Heart right ventricle (tissue), 16 donors: ENCODE measurements around the gene PTPN12. TPM values are rescaled to one million over a fixed set of nuclear protein-coding genes. Genes with fewer than 3 reads are reported as not detected.

ENCODE experiments used
- ATAC-seq, 8 donors: fragments of 200-7000 bp; cut with Tn5 transposase; one replicate each; pipeline ENCODE4 v1.9.1; 2020; ENCODE audit warnings: mild to moderate bottlenecking in 8 of 8, moderate library complexity in 8 of 8, moderate number of reproducible peaks in 1 of 8
- DNase-seq, 2 donors: peaks; one replicate each; pipeline ENCODE4 v3.0.0-alpha.2; 2020
- H3K27ac ChIP-seq, 10 donors: fragments of 200-600 bp; sonication (generic) in 2 of 10; one replicate each; pipeline versions ENCODE4 v1.5.0 to v1.8.0; 2020 to 2022; ENCODE audit warnings: mild to moderate bottlenecking in 3 of 10
- H3K27me3 ChIP-seq, 7 donors: fragments of 200-600 bp; one replicate each; pipeline ENCODE4 v1.8.0; 2021 to 2022; ENCODE audit warnings: mild to moderate bottlenecking in 2 of 7
- H3K36me3 ChIP-seq, 9 donors: fragments of 200-600 bp; sonication (generic) in 1 of 9; one replicate each; pipeline versions ENCODE4 v1.5.0 to v1.8.0; 2020 to 2022; ENCODE audit warnings: mild to moderate bottlenecking in 2 of 9
- H3K4me1 ChIP-seq, 9 donors: fragments of 200-600 bp; sonication (generic) in 1 of 9; one replicate each; pipeline versions ENCODE4 v1.5.0 to v1.8.0; 2020 to 2022; ENCODE audit warnings: mild to moderate bottlenecking in 4 of 9
- H3K4me3 ChIP-seq, 10 donors: fragments of 200-600 bp; sonication (generic) in 2 of 10; one replicate each; pipeline versions ENCODE4 v1.5.0 to v1.8.0; 2020 to 2022; ENCODE audit warnings: mild to moderate bottlenecking in 7 of 10, moderate library complexity in 2 of 10
- H3K9me3 ChIP-seq, 11 donors: fragments of 200-600 bp in 10 of 11; sonication (generic) in 2 of 11; one replicate each; pipeline versions ENCODE4 v1.5.0 to v1.8.0; 2013 to 2022; ENCODE audit warnings: mild to moderate bottlenecking in 2 of 11, control low read depth in 1 of 11, moderate library complexity in 1 of 11
- CTCF ChIP-seq, 9 donors: fragments of 200-600 bp; sonication (generic) in 2 of 9; IDR thresholded peaks; one replicate each; pipeline versions ENCODE4 v1.5.0 to v1.8.0; 2021 to 2022; ENCODE audit warnings: antibody characterized with exemption in 9 of 9, mild to moderate bottlenecking in 5 of 9, moderate library complexity in 1 of 9
- WGBS, 2 donors: extraction: QIAGEN DNeasy Blood & Tissue Kit; methylation state at CpG; one replicate each; pipeline ENCODE4 v1.1.7; 2013; ENCODE audit warnings: inconsistent platforms in 1 of 2; 5-methylcytosine and 5-hydroxymethylcytosine counted together
- intact Hi-C, 10 donors: fragments of 100-400 bp; cut with DNase I; formaldehyde crosslinking; loops; one replicate each; pipeline versions ENCODE4 v1.11.1 to v1.14.2; 2022
- polyA plus RNA-seq, 2 donors: library from polyadenylated mRNA; stranded (reverse); fragments of 200-250 nt; gene quantifications; one replicate each; pipeline ENCODE4 v1.2.3, GENCODE V29; 2013
- total RNA-seq, 10 donors: library from RNA; stranded (reverse); fragmentation: NEBNext Ultra II Directional in 3 of 10; extraction: Animal tissue kit (Norgen Biotek cat#: 25700) in 3 of 10; gene quantifications; one replicate each; pipeline versions ENCODE4 v1.2.1 to v1.2.4, GENCODE V29; 2021 to 2023
- donor health status: Arrhythmogenic right ventricular cardiomyopathy.
- donor health status: ischemic (EF 13 %, LVEDD 7.1; RV severe dilation, severe dysfunction).
- donor health status: healthy with polysubstance abuse.
- donor health status: DM: no; HTN: yes; CAD: no.
- donor health status: DM: no; HTN: no; CAD: no.
- donor health status: ischemic (EF 25% LVEDD 6.9; RV normal size, moderate dysfunction).
- donor health status: ischemic (EF 25% LVEDD 5.7; RV mildly dilated, moderate dysfunction).
- donor health status: healthy.
- donor health status: DM: yes; HTN: yes; CAD: no.
- donor health status: Ischemic cardiomyopathy.
- donor health status: ischemic (EF 35%, LVEDD 5.7; RV mildly dilated, moderate dysfunction).
- donor health status: nonischemic (EF 11% LVEDD 7.7; RV severe dilation, severe dysfunction).
- donor health status: DM: yes; HTN: yes; CAD: no.
- donor health status: PGD.
- donor health status: ischemic (EF 29% LVEDD 5.4; RV normal size, mild dysfunction).
- donor health status: nonischemic (EF 23%, LVEDD 6.1; RV moderate dilation, normal function).

Gene PTPN12
- total and polyA plus RNA-seq, 12 donors: 24.0 to 64.5 (median 42.6) TPM

- Histone ChIP-seq H3K4me3 (no peak overlapping the region), H3K27ac (no peak overlapping the region), H3K4me1 (peaks cover 6 to 93% (median 74%) of the 10 kb centered on the region in 9 donors), H3K9me3 (no peaks in the 10 kb centered on the region), H3K36me3 (peaks cover 0 to 6% (median 0%) of the 10 kb centered on the region in 9 donors), H3K27me3 (no peaks in the 10 kb centered on the region)
- DNase-seq (no peak), ATAC-seq (no peak)
- 29 to 57% methylated on average over 2 of the region's 2 CpGs for WGBS, 2 donors
- no peak for TF ChIP-seq CTCF (IDR thresholded peaks at IDR 0.05)
- intact Hi-C loops: loop anchor here in 1 of 10 donors (5.0 kb wide), 1 partner anchor 34 kb away; no protein-coding TSS in a partner anchor
These were observed 5.8 kb downstream of the PTPN12 start for GRCh38 chr7:77542895-77543294.

DNA sequence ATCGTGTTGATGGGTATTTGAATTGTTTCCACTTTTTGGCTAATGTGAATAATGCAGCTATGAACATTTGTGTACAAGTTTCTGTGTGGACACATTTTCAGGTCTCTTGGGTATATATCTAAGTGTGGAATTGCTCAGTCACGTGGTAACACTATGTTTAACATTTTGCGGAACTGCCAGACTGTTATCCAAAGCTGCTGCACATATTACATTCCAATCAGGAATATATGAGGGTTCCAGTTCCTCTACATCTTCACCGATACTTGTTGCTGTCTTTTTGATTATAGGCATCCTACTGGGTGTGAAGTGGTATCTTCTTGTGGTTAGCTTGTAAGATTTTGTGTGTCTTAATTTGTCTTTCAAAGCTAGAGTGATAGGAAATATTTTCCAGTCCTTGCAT, 6.8 kb downstream of the PTPN12 start:
- no peak for ATAC-seq
- no peak overlapping the region for H3K27ac ChIP-seq
- 63 to 83% methylated on average over 4 of the region's 4 CpGs for WGBS, 2 donors
- H3K36me3 ChIP-seq: peaks cover 0 to 6% (median 0%) of the 10 kb centered on the region in 9 donors
- DNase-seq: no peak
- TF ChIP-seq CTCF (IDR thresholded peaks at IDR 0.05): no peak
- no peak overlapping the region for H3K4me3 ChIP-seq
- intact Hi-C loops: loop anchor here in 1 of 10 donors (5.0 kb wide), 1 partner anchor 33 kb away; no protein-coding TSS in a partner anchor
- H3K27me3 ChIP-seq: no peaks in the 10 kb centered on the region
- H3K4me1 ChIP-seq: peaks cover 6 to 100% (median 84%) of the 10 kb centered on the region in 9 donors
- no peaks in the 10 kb centered on the region for H3K9me3 ChIP-seq

GRCh38 chr7:77544518-77544917, 7.4 kb downstream of the PTPN12 start:
- H3K4me1 ChIP-seq: peaks cover 8 to 100% (median 84%) of the 10 kb centered on the region in 9 donors
- ATAC-seq (no peak), DNase-seq (no peak)
- no peak for TF ChIP-seq CTCF (IDR thresholded peaks at IDR 0.05)
- H3K4me3 ChIP-seq: no peak overlapping the region
- 63 to 75% methylated on average over 2 of the region's 2 CpGs for WGBS, 2 donors
- H3K27me3 ChIP-seq: no peaks in the 10 kb centered on the region
- intact Hi-C loops: loop anchor here in 1 of 10 donors (5.0 kb wide), 1 partner anchor 33 kb away; no protein-coding TSS in a partner anchor
- no peaks in the 10 kb centered on the region for H3K9me3 ChIP-seq
- peaks cover 0 to 6% (median 0%) of the 10 kb centered on the region in 9 donors for H3K36me3 ChIP-seq
- H3K27ac ChIP-seq: no peak overlapping the region

- DNase-seq: no peak
- H3K36me3 ChIP-seq: peaks cover 0 to 4% (median 0%) of the 10 kb centered on the region in 9 donors
- no peaks in the 10 kb centered on the region for H3K27me3 ChIP-seq
- peaks cover 0 to 4% (median 0%) of the 10 kb centered on the region in 11 donors for H3K9me3 ChIP-seq
- no peak for TF ChIP-seq CTCF (IDR thresholded peaks at IDR 0.05)
- peak overlapping the region in 4 of 10 donors; percentile 7 to 59 (median 31) for H3K27ac ChIP-seq
- ATAC-seq: peak in 2 of 8 donors; percentile 37 to 41
- no peak overlapping the region for H3K4me3 ChIP-seq
- H3K4me1 ChIP-seq: peaks cover 7 to 100% (median 80%) of the 10 kb centered on the region in 9 donors
- WGBS, 2 donors: 61 to 74% methylated on average over 3 of the region's 3 CpGs
- intact Hi-C loops: no loop called here
These were observed 11.1 kb downstream of the PTPN12 start for GRCh38 chr7:77548206-77548605.
